MM.1S (cell line): Measurements from ENCODE around the gene GRIA3.

Experiments used
- EZH2 ChIP-seq: fragments of 300-600 bp; sonication (generic); optimal IDR thresholded peaks from 2 replicates; pipeline ENCODE3; 2017; ENCODE audit warnings: low read depth, mild to moderate bottlenecking, antibody characterized with exemption, low read length, mixed read lengths
- EZH2phosphoT487 ChIP-seq: fragments of 300-600 bp; sonication (generic); IDR thresholded peaks from 2 replicates; pipeline ENCODE4 v1.6.1; 2018; ENCODE audit warnings: antibody characterized with exemption, low read length
- TF ChIP-seq, protein P1 (sequence below): fragments of 300-600 bp; sonication (generic); IDR thresholded peaks from 2 replicates; pipeline ENCODE4 v1.5.1; 2016; ENCODE audit warnings: antibody characterized with exemption, low read length, mixed read lengths

DNA sequence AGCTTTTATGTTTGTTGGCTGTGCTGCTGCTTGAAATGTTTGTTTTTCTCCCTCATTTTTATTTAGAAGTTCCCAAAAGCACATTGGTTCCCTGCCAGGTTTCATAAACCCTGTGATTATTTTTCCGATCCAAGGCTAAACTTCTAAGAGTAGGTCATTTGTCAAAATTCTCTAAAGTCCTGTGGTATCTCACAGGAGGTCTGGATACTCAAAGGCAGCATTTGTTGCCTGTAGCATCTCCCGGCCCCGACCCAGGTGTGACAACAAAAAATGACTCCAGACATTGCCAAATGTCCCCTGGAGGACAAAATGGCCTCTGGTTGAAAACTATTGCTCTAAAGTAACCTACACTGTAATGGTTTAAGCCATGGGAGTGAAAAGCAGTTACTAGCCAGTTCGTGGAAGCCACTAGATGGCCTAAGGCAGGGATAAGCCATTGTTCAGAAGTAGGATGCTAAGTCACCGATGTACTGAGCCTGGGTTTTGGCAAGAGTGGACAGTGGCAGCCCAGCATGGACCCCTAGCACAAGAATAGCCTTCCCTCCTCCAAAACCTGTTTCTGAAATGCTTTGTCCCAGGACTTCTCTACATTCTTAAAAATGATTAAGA lies 292.6 kb downstream of the GRIA3 start:
- TF ChIP-seq, protein P1, sequence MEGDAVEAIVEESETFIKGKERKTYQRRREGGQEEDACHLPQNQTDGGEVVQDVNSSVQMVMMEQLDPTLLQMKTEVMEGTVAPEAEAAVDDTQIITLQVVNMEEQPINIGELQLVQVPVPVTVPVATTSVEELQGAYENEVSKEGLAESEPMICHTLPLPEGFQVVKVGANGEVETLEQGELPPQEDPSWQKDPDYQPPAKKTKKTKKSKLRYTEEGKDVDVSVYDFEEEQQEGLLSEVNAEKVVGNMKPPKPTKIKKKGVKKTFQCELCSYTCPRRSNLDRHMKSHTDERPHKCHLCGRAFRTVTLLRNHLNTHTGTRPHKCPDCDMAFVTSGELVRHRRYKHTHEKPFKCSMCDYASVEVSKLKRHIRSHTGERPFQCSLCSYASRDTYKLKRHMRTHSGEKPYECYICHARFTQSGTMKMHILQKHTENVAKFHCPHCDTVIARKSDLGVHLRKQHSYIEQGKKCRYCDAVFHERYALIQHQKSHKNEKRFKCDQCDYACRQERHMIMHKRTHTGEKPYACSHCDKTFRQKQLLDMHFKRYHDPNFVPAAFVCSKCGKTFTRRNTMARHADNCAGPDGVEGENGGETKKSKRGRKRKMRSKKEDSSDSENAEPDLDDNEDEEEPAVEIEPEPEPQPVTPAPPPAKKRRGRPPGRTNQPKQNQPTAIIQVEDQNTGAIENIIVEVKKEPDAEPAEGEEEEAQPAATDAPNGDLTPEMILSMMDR: no peak
- TF ChIP-seq EZH2 (no peak), EZH2phosphoT487 (no peak)
